Measurements from ENCODE around the gene FES.
"Not testable (repeated sequence)": the region's sequence is repeated elsewhere in the genome, so short reads cannot be mapped to it uniquely, and the experiment has no call there.

FES gene

DNA sequence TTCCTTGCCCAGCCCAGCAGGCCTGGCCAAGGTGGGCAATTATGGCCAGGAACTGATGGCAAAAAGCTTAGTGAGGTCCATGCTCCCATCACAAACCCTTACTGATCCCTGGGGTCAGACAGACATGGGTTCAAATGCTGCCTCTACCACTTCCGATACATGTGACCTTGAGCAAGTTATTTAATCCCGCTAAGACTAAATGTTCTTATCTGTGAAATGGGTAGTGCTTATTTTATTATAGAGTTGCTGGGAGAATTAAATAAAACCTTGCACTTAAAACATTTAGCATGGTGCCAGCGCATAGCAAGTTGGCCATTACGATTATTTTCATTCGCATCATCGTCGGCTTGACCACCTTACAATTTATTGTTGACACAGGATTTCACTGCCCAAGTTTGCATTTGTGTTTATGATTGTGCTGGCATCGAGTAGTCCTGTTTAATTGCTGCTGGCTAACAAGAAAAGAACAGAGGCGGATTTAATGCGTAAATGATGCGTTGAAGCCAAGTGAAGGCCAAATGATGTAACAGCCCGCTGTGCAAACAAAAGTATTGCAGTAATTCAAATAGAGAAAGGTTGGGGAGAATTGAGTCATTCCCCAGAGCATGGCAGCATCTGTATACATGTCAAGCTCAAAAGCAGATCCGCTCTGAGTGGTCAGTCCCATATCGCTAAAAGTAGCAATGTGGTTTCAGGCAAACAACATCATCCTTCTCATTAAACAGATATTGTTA is 23.2 kb upstream of the FES start:
- DNase-seq (ENCODE audit: low read depth in 2 of 2): no peak

DNA sequence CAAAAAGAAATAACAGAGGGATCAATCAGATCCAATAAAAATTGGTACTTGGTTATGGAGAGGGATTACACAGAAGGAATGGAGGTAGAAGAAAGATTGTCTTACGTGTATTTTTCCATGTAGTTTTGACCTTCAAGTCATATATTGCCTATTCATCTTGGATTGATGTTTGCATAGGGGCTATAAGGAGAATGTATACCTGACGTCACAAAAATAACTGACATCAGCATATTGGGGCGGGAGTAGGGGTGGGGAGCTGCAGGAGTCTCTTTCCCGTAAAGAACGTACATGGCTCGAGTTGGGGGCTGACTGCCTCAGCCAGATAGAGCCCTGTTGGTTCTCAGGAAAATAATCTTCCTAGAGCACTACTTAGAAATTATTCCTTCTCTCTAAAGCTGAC is 21.8 kb upstream of the FES start:
- DNase-seq (ENCODE audit: low read depth in 2 of 2): no peak

DNA sequence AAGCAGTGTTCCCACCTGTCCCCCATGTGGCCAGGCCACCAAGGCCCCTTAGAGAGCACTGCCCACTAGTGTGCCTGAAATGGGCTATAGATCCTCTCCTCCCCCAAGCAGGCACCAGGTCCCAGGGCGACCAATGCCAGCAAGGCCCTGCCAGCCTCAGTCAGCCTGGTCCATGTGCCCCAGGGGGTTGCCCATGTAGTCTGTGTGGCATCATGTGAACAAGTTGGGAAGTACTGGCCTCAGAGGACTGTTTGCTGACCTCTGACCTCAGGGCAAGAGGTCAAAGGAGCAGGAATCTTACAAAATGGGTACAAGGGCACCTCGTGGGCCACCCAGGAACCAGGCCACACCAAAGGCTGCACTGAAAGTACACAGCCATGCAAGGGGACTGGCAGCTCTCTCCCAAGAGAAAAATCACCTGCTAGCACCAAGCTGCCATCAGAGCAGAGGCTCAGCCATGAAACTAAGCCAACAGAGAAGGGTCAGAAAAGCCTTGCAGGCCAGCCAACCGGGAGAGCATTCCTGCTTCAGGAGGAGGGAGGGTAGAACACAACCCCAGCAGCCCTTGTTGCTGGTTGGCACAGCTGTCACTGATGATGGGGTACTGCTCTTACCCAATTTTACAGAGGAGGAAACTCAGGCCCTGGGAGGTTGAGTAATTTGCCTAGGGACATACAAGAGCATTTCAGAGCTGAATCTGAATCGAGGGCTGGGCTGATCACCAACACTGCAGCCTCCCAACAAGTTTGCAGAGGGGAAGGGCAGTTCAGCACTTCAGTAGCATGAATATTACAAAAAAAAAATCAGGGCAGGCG is 21.1 kb upstream of the FES start:
- DNase-seq (ENCODE audit: low read depth in 2 of 2): no peak

DNA sequence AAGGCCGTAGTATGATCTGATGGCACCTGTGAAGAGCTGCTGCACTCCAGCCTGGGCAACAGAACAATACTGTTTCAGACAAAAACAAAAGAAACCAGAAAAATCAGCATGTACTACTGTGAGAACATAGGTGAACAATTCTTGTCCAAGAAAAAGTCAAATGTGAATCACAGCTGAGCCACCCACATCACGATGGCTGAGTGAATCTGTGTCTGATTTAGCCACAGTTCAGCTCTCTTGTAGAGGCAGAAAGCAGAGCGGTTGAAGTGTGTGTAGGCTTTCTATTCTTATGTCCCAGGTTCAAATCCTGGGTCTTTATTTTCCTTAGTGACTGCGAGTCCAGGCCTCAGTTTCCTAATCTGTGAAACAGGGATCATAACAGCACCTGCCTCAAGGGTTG is 20.3 kb upstream of the FES start:
- DNase-seq (ENCODE audit: low read depth in 2 of 2): no peak

DNA sequence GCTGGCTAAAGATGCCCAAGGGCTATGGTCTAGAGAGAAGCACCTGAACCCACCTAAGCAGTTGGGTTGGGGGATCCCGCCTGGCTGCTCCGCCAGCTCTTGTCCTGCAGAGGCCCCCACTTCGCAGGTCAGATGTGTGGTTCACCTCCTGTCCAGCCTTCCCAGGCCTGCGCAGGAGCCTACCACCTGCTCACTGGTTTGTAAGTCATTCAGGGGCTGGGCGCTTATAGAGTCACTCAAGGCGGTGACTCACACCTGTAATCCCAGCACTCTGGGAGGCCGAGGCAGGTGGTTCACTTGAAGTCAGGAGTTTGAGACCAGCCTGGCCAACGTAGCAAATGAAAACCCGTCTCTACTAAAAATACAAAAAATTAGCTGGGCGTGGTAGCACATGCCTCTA is 19.8 kb upstream of the FES start:
- DNase-seq (ENCODE audit: low read depth in 2 of 2): no peak

DNA sequence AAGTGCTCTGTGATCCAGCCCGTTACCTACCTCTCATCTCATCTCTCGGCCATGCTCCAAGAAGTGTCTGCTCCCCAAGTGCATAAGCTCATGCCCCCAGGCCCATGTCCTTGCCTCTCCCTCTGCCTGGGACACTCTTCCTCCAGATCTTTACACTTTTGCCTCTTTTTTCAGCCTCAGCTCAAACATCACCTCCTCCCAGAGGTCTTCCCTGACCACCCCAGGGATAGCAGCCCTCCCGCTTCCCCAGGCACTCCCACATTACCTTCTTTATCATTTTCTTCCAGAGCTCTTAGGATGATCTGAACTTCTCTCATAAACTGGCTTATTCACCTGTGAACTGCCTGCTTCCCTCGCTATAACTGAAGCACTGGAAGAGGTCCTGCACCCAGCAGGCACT is 18.6 kb upstream of the FES start:
- no peak for DNase-seq (ENCODE audit: low read depth in 2 of 2)

DNA sequence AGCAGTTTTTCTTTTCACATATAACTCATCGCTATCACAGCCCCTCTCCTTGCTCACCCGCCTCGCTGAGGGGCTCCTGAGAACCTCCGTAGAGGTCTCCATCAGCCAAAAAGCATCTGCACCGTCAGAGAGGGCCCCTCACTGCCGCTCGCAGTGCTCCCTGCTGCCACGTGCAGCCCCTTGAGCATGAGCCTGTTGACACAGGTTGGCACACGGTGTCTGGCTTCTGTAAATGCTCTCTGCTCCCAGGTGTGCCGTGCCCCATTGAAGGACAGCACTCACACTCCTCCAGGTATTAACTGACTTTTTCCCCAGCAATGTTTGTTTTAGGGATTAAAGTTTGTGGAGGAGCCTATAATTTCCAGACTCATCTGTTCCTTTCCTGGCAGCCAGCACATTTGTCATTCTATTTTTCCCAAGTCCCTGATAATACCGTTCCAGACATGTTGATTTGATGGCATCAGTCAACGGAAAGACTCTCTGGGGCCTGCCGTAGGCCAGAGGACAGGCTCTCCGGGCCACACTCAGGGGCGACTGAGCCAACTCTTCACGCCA is 18.1 kb upstream of the FES start:
- no peak for DNase-seq (ENCODE audit: low read depth in 2 of 2)

DNA sequence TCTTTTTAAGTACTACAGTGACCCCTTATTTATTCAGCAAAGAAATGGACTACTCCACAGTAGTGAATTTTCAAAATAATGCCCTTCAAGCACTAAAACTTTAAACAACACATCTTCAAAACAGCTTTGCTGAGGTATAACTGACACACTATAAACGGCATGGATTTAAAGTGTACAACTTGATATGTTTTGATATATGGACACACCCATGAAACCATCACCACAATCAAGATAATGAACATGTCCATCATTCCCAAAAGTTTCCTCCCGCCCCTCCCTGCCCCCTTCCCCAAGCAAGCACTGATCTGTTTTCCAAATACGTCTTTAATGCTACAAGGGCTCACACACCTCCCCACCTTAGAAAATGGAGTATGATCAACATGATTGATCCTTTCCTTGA is 17.5 kb upstream of the FES start:
- DNase-seq (ENCODE audit: low read depth in 2 of 2): no peak

DNA sequence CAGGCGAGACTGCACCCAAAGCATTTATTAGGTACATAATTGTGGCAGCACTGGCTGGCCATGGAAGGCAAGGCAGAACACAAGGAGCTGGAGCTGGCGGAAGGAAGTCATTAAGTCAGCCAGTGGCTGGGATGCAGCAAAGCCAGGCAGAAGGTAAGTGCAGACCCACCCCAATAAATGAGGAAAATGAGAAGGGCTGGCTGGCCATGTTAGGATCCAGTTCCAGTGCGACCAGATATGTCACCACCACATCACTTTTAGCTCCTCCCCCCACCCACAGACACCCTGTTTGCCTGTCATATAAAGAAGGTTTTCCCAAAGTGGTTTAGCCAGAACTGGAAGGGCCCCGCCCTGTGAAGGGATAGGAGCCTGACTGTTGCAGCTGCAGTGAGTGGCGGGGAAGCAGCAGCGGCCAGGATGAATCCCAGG is 16.0 kb upstream of the FES start, which contains the start of gene FURIN:
Gene FURIN (plus strand): TSS at position 328 of the 429 bp plus-strand sequence. CDS start 7,153 bp downstream, outside the sequence.
- no peak for DNase-seq (ENCODE audit: low read depth in 2 of 2)

DNA sequence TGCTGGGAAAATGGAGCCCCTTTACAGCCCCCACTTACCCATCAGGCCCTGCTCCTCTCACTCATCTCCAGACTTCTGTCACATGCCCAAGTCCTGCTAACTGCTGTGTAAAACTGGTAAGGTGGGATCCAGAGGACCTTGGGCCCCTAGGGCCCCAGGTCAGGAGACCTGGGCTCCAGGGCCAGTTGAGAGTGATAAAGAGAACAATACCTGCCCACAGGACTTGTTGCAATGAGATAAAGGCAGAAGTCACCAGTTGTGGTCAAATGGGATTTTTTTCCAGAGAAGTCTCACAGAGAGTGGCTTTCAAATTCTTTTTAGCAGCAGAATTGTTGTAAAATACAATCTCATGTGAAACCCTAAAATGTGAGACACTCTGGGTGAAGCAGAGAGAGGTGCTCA is 15.2 kb upstream of the FES start:
- no peak for DNase-seq (ENCODE audit: low read depth in 2 of 2)

DNA sequence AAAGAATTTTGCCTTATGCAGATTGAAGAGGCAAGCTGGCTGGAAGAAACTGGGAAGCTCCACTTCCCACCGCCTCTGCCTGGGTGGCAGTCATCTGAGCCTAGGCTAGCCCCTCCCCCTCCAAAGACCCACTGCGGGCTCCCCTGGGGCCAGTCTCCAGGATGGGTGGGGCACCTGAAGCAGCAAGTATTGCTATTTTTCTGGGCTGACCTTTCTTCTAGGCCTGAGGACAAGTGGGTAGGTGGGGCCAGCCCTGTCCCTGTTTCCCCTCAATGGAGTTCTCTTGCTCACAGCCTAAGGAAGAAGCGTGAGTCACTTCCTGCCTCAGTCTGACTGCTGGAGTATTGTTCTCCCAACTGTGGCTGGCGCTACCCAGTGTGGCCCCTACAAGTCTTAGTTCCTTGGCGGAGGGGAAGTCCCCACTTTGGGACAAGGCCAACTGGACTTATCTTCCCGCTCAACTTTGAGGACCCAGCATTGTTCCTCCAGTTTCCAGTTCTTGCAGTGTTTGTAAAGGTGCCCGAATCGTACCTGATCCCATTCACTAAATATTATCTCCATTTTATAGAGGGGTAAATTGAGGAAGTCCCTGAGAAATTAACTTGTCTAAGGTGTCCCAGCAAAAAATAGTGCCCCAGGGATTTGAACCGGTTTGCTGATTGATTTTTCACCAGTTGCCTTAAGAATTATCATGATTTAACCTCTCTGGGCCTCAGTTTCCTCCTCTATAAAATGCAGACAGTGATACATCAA is 14.5 kb upstream of the FES start:
- DNase-seq (ENCODE audit: low read depth in 2 of 2): peak in 1 of 2 donors; percentile 35

DNA sequence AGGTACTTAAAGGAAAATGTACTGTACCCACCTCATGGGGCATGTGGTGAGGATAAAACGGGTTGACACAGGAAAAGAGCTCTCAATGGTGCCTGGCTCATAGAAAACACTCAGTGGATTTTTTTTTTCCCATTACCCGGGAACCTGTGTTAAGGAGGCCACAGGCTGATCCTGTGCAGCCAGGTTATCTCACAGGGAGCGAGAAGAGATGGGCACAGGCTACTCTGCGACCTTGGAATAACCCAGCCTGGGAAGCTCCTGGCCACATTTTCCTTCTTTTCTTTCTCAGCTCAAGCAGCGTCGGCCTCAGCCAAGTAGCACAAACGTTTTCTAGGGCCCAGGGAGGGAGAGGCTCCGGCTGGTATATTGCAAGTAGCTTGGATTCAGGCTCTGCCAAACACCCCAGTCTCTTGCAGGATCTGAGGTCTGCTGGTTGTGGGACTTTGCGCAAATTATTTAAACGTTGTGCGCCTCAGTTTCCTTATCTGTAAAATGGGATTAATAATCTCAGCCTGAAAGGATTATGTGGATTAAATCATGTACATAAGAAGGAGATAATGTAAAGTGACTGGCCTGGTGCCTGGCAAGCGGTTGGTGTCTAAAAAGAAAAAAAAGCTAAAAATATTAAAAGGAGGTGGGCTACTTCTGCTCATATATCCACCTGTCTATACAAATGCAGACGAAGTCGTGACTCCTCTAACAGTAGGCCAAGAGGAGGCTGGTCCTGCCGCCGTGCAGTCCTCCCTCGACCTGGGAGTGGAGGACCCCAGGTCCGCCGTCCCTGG is 13.8 kb upstream of the FES start:
- DNase-seq (ENCODE audit: low read depth in 2 of 2): no peak

DNA sequence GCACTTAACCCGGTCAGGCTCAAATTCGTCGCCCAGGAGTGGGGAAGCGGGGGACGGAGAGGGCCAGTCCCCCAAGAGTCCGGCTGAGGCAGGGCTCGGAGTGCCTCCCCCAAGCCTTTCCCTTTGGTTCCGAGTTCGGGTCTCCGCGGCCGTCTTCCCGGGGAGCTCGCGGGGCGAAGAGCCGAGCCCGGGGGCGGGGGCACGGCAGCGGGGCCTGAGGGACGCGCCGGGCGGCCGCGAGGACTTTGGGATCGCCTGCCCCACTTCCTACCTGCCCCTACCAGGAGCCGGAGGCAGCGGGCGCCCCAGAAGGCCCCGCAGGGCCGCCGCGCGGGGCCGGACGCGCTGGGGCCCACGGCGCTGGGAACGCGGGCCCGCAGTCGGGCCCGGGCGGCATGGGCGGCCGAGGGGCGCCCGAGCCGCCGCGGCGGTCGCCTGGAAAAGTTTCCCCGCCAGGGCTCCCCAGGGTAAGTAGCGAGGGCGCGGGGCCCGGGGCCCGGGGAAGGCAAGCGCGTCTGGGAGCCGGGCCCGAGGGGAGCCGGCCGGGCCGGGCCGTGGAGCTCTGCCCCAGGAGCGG is 13.1 kb upstream of the FES start:
- DNase-seq (ENCODE audit: low read depth in 2 of 2): no peak

DNA sequence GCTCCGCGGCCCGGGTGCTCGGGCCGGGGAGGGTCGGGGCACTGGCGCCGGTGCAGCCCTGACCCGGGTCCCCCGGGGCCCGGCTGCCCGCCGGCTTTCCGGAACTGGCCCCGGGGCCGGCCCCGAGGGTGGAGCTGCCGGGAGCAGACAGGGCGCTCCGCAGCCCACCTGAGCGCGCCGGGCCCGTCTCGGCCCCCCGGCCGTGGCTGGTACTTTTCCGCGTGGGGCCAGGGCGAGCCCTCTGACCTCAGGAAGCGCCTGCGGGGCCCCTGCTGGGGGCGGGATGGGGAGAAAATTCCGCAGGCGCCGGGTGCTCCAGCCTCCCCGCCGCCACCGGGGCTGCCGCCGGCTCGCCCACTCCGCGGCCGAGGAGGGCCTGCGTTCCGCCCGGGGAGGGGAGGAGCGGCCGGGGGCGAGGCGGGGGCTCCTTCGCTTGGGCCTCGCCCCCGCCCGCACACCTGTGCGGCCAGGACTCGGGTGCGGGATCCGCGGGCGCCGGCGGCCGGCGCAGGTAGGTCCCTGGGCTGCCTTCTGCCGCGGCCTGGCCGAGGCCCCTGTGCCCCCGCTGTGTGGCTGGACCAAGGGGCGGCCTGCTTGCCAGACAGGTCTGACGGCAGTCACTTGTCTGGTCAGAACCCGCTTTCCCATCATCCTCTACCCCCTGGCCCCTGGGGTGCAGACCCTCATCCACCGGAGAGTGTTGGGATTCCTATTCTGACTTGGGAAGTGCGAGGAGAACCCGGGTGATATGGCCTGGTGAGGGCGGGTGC is 12.4 kb upstream of the FES start:
- no peak for DNase-seq (ENCODE audit: low read depth in 2 of 2)

DNA sequence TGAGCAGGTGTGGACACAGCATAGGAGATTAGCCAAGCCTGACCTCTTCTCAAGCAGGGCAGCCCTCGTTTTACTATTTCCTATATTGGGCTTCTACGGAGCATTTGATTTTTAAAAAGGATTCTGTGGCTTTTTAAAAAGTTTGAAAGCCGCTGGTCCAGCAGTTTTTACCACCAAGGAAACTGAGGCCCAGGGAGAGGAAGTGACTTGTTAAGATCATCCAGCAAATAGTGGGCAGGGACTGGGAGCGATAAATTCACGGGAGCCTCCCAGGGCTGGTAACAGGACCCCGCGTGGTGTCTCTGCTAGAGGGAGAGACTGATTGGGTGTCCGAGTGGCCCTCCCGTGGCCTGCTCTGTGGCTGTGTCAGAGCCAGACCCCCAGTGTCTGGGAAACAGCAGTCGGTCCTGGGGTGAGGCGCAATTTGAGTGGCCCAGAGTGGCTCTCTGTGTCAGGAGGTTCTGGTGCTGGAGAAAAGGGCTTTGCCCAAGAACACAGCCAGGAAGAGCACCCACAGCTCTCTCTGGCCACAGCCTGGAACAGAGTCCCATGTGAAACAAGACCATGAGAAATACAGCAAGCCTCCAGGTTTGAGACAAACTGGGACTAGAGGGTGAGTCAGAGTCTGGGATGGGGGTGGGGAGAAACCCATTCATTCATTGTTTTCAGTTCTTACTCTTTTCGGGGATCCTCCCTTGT is 11.7 kb upstream of the FES start:
- DNase-seq (ENCODE audit: low read depth in 2 of 2): peak; percentile 41 to 69

DNA sequence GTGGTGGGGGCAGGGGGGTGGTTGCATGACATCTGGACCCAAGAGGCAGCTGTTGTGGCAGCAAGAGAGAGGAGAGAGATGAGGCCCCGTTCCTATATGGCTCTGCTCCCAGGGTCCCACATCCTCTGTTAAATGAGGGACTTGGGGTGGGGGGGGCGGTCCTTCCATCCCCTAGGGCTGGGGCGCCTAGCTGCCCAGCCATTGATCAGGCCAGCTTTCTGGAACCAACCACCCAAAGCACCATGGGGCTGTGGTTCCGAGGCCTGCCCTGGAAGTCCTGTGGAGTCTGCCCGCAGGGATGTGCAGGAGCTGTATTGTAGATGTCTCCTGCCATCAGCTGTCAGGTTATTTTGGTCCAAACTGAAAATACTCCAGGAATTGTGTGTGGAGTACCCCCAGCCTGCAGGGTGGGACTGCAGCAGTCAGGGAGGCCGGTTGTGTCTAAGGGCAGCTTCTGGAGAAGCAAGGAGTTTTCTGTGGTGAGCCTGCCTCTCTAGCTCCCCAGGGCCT is 10.8 kb upstream of the FES start:
- DNase-seq (ENCODE audit: low read depth in 2 of 2): no peak

DNA sequence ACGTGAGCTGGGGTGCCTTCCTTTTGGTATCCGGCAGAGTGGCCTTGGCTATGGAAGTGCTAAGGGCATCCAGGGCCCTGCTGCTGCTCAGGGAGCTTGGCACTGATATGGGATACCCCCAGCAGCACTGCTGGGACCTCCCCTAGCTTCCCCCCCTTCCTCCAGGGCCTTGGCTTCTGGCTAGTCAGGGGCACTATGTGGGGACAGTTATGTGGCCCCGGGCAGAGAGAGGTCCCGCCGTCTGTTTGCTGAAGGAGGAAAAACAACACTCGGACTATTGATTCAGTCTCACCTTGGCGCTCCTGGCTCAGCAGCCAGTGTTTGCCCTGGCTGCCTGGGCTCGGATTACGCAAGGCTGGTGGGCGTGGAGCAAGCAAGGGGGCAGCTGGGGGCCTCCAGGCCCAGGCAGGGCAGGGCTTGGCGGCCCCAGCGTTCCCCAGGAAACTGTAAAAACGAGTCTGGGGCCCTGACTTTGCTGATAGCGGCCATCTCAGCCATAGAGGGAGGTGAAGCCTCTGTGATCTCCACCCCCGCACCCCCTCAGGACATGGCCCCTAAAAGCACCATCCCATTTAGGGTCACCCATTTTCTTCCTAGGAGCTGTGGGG is 10.2 kb upstream of the FES start:
- DNase-seq (ENCODE audit: low read depth in 2 of 2): no peak

DNA sequence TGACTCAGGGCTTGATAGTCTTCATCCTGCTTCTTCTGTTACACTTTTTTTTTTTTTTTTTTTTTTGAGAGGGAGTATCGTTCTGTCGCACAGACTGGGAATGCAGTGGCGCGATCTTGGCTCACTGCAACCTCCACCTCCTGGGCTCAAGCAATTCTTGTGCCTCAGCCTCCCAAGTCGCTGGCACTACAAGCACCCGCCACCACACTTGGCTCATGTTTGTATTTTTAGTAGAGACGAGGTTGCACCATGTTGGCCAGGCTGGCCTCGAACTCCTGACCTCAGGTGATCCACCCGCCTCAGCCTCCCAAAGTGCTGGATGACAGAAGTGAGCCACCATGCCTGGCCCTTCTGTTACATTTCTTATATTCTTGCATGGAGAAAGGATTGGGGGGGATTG is 9.3 kb upstream of the FES start:
- not testable (repeated sequence) for DNase-seq (ENCODE audit: low read depth in 2 of 2)

DNA sequence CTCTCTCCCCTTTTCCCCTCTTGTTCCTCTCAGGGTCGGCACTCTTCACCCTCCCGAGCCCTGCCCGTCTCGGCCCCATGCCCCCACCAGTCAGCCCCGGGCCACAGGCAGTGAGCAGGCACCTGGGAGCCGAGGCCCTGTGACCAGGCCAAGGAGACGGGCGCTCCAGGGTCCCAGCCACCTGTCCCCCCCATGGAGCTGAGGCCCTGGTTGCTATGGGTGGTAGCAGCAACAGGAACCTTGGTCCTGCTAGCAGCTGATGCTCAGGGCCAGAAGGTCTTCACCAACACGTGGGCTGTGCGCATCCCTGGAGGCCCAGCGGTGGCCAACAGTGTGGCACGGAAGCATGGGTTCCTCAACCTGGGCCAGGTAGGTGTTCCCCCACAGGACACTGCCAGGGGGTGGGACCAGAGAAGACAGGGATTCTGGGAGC is 8.7 kb upstream of the FES start:
- no peak for DNase-seq (ENCODE audit: low read depth in 2 of 2)
